Mammary epithelial cell (primary cell): Measurements from ENCODE around the gene NRG3.

Experiments
- EZH2 ChIP-seq: IDR thresholded peaks from 2 replicates; pipeline ENCODE4 v1.6.1; 2012; ENCODE audit warnings: low read length, inconsistent platforms, borderline replicate concordance
- TF ChIP-seq, protein P1 (sequence below), 2 donors: IDR thresholded peaks in 1 of 2; conservative IDR thresholded peaks in 1 of 2; 2 replicates each; pipeline ENCODE4 v1.5.1; 2011 to 2012; ENCODE audit warnings: inconsistent platforms in 2 of 2, low read length in 2 of 2, mild to moderate bottlenecking in 2 of 2, control low read depth in 1 of 2, low read depth in 1 of 2; ENCODE audit not compliant: insufficient read depth in 1 of 2; ENCODE audit errors: extremely low read depth in 1 of 2

DNA sequence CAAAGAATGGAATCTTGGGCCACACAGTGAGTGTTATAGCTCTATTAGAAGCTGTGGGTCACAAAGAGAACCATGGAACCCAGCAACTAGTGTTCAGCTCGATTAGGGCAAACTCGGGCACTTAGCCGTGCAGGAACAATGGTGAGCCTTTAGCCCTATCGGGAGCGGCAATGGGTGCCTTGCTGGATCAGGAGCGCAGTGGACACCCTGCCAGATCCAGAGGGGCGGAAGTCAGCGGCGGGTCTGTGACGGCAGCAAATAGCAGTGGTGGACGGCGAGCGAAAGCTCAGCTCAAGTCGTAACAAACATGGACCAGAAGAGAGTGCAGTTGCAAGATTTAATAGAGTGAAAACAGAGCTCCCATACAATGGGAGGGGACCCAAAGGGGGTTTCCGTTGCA is 43.9 kb upstream of the NRG3 start:
- TF ChIP-seq EZH2 = no peak
- TF ChIP-seq, protein P1, sequence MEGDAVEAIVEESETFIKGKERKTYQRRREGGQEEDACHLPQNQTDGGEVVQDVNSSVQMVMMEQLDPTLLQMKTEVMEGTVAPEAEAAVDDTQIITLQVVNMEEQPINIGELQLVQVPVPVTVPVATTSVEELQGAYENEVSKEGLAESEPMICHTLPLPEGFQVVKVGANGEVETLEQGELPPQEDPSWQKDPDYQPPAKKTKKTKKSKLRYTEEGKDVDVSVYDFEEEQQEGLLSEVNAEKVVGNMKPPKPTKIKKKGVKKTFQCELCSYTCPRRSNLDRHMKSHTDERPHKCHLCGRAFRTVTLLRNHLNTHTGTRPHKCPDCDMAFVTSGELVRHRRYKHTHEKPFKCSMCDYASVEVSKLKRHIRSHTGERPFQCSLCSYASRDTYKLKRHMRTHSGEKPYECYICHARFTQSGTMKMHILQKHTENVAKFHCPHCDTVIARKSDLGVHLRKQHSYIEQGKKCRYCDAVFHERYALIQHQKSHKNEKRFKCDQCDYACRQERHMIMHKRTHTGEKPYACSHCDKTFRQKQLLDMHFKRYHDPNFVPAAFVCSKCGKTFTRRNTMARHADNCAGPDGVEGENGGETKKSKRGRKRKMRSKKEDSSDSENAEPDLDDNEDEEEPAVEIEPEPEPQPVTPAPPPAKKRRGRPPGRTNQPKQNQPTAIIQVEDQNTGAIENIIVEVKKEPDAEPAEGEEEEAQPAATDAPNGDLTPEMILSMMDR (conservative IDR thresholded peaks at IDR 0.05 in 1 of 2, IDR thresholded peaks at IDR 0.05 in 1 of 2; ENCODE audit: extremely low read depth in 1 of 2, insufficient read depth in 1 of 2, low read depth in 1 of 2, low read length in 2 of 2) = no peak
